ENCODE data around the gene GUCA2B.

- no peak for TF ChIP-seq CTCF (conservative IDR thresholded peaks at IDR 0.05 in 1 of 2, IDR thresholded peaks at IDR 0.05 in 1 of 2; ENCODE audit: extremely low read depth in 1 of 2, insufficient read depth in 1 of 2, low read depth in 1 of 2, low read length in 2 of 2)
- no peak for TF ChIP-seq EZH2 (IDR thresholded peaks at IDR 0.05; ENCODE audit: borderline replicate concordance, low read length)
These were observed 2.2 kb downstream of the GUCA2B start for GRCh38 chr1:42155362-42155761.
